Measurements from ENCODE around the gene ZMYND8.

Gene ZMYND8

GRCh38 chr20:47349365-47350180 is 6.9 kb downstream of the ZMYND8 start:
- peak overlapping the region; percentile 95 for H3K27ac ChIP-seq (ENCODE audit: low read length)
- peak overlapping the region; percentile 32; the same call in 1 of the 2 replicates for H3K4me3 ChIP-seq (ENCODE audit: low read length)

GRCh38 chr20:47348539-47349142 is 7.9 kb downstream of the ZMYND8 start:
- peaks cover 69% of the 10 kb centered on the region for H3K4me1 ChIP-seq (ENCODE audit: insufficient read depth, low read length)

More at GRCh38 chr20:47349365-47350180, 6.9 kb downstream of the ZMYND8 start:
- H3K4me1 ChIP-seq (ENCODE audit: insufficient read depth, low read length): peaks cover 79% of the 10 kb centered on the region
- H3K27me3 ChIP-seq (ENCODE audit: insufficient read depth, low read length): no peaks in the 10 kb centered on the region
- H3K9ac ChIP-seq (ENCODE audit: low read depth, low read length): peak overlapping the region; percentile 84; the same call in 1 of the 2 replicates
- no peaks in the 10 kb centered on the region for H3K9me3 ChIP-seq (ENCODE audit: insufficient read depth, low read depth, low read length)
- H3K36me3 ChIP-seq (ENCODE audit: insufficient read depth, low read depth, low read length): peaks cover 53% of the 10 kb centered on the region

GRCh38 chr20:47347661-47348435 is 8.7 kb downstream of the ZMYND8 start:
- Histone ChIP-seq H3K27me3 (ENCODE audit: insufficient read depth, low read length) (no peaks in the 10 kb centered on the region), H3K9me3 (ENCODE audit: insufficient read depth, low read depth, low read length) (no peaks in the 10 kb centered on the region), H3K9ac (ENCODE audit: low read depth, low read length) (peak overlapping the region; percentile 84; the same call in 1 of the 2 replicates), H3K27ac (ENCODE audit: low read length) (peak overlapping the region; percentile 95), H3K4me1 (ENCODE audit: insufficient read depth, low read length) (peaks cover 61% of the 10 kb centered on the region), H3K4me3 (ENCODE audit: low read length) (peak overlapping the region; percentile 32; the same call in 1 of the 2 replicates), H3K36me3 (ENCODE audit: insufficient read depth, low read depth, low read length) (peaks cover 56% of the 10 kb centered on the region)

More at GRCh38 chr20:47348539-47349142, 7.9 kb downstream of the ZMYND8 start:
- peaks cover 55% of the 10 kb centered on the region for H3K36me3 ChIP-seq (ENCODE audit: insufficient read depth, low read depth, low read length)
- peak overlapping the region; percentile 84; the same call in 1 of the 2 replicates for H3K9ac ChIP-seq (ENCODE audit: low read depth, low read length)
- peak overlapping the region; percentile 95 for H3K27ac ChIP-seq (ENCODE audit: low read length)
- peak overlapping the region; percentile 32 for H3K4me3 ChIP-seq (ENCODE audit: low read length)
- H3K27me3 ChIP-seq (ENCODE audit: insufficient read depth, low read length): no peaks in the 10 kb centered on the region
- H3K9me3 ChIP-seq (ENCODE audit: insufficient read depth, low read depth, low read length): no peaks in the 10 kb centered on the region

- Histone ChIP-seq H3K9me3 (ENCODE audit: insufficient read depth, low read depth, low read length) (no peaks in the 10 kb centered on the region), H3K4me1 (ENCODE audit: insufficient read depth, low read length) (peaks cover 45% of the 10 kb centered on the region), H3K4me3 (ENCODE audit: low read length) (no peak overlapping the region), H3K27me3 (ENCODE audit: insufficient read depth, low read length) (no peaks in the 10 kb centered on the region), H3K9ac (ENCODE audit: low read depth, low read length) (peak overlapping the region; percentile 12; the same call in 1 of the 2 replicates), H3K36me3 (ENCODE audit: insufficient read depth, low read depth, low read length) (peaks cover 57% of the 10 kb centered on the region), H3K27ac (ENCODE audit: low read length) (no peak overlapping the region)
These were observed 10.3 kb downstream of the ZMYND8 start for GRCh38 chr20:47346172-47346571.

- Histone ChIP-seq H3K9me3 (ENCODE audit: insufficient read depth, low read depth, low read length) (no peaks in the 10 kb centered on the region), H3K4me1 (ENCODE audit: insufficient read depth, low read length) (peaks cover 36% of the 10 kb centered on the region), H3K4me3 (ENCODE audit: low read length) (no peak overlapping the region), H3K27ac (ENCODE audit: low read length) (no peak overlapping the region), H3K9ac (ENCODE audit: low read depth, low read length) (no peak overlapping the region), H3K27me3 (ENCODE audit: insufficient read depth, low read length) (no peaks in the 10 kb centered on the region), H3K36me3 (ENCODE audit: insufficient read depth, low read depth, low read length) (peaks cover 57% of the 10 kb centered on the region)
These were observed 11.3 kb downstream of the ZMYND8 start for GRCh38 chr20:47345214-47345613.

- H3K4me1 ChIP-seq (ENCODE audit: insufficient read depth, low read length): peaks cover 16% of the 10 kb centered on the region
- peaks cover 52% of the 10 kb centered on the region for H3K36me3 ChIP-seq (ENCODE audit: insufficient read depth, low read depth, low read length)
- H3K9me3 ChIP-seq (ENCODE audit: insufficient read depth, low read depth, low read length): no peaks in the 10 kb centered on the region
- H3K27me3 ChIP-seq (ENCODE audit: insufficient read depth, low read length): no peaks in the 10 kb centered on the region
- no peak overlapping the region for H3K27ac ChIP-seq (ENCODE audit: low read length)
- no peak overlapping the region for H3K9ac ChIP-seq (ENCODE audit: low read depth, low read length)
- H3K4me3 ChIP-seq (ENCODE audit: low read length): no peak overlapping the region
These were observed 13.5 kb downstream of the ZMYND8 start for GRCh38 chr20:47343007-47343472.

GRCh38 chr20:47338131-47338628 is 18.3 kb downstream of the ZMYND8 start:
- Histone ChIP-seq H3K27me3 (ENCODE audit: insufficient read depth, low read length) (no peaks in the 10 kb centered on the region), H3K9ac (ENCODE audit: low read depth, low read length) (no peak overlapping the region), H3K27ac (ENCODE audit: low read length) (no peak overlapping the region), H3K36me3 (ENCODE audit: insufficient read depth, low read depth, low read length) (peaks cover 41% of the 10 kb centered on the region), H3K4me3 (ENCODE audit: low read length) (no peak overlapping the region), H3K9me3 (ENCODE audit: insufficient read depth, low read depth, low read length) (no peaks in the 10 kb centered on the region), H3K4me1 (ENCODE audit: insufficient read depth, low read length) (peaks cover 21% of the 10 kb centered on the region)

GRCh38 chr20:47337413-47337812 is 19.1 kb downstream of the ZMYND8 start:
- Histone ChIP-seq H3K27ac (ENCODE audit: low read length) (no peak overlapping the region), H3K36me3 (ENCODE audit: insufficient read depth, low read depth, low read length) (peaks cover 42% of the 10 kb centered on the region), H3K4me1 (ENCODE audit: insufficient read depth, low read length) (peaks cover 21% of the 10 kb centered on the region), H3K9me3 (ENCODE audit: insufficient read depth, low read depth, low read length) (no peaks in the 10 kb centered on the region), H3K4me3 (ENCODE audit: low read length) (no peak overlapping the region), H3K9ac (ENCODE audit: low read depth, low read length) (no peak overlapping the region), H3K27me3 (ENCODE audit: insufficient read depth, low read length) (no peaks in the 10 kb centered on the region)

GRCh38 chr20:47336129-47336754 is 20.3 kb downstream of the ZMYND8 start:
- Histone ChIP-seq H3K27ac (ENCODE audit: low read length) (peak overlapping the region; percentile 56), H3K9ac (ENCODE audit: low read depth, low read length) (peak overlapping the region; percentile 43; the same call in 1 of the 2 replicates), H3K4me3 (ENCODE audit: low read length) (no peak overlapping the region), H3K4me1 (ENCODE audit: insufficient read depth, low read length) (peaks cover 24% of the 10 kb centered on the region), H3K36me3 (ENCODE audit: insufficient read depth, low read depth, low read length) (peaks cover 46% of the 10 kb centered on the region), H3K27me3 (ENCODE audit: insufficient read depth, low read length) (no peaks in the 10 kb centered on the region), H3K9me3 (ENCODE audit: insufficient read depth, low read depth, low read length) (no peaks in the 10 kb centered on the region)

- peak overlapping the region; percentile 43; the same call in 1 of the 2 replicates for H3K9ac ChIP-seq (ENCODE audit: low read depth, low read length)
- H3K27ac ChIP-seq (ENCODE audit: low read length): no peak overlapping the region
- peaks cover 47% of the 10 kb centered on the region for H3K36me3 ChIP-seq (ENCODE audit: insufficient read depth, low read depth, low read length)
- peaks cover 31% of the 10 kb centered on the region for H3K4me1 ChIP-seq (ENCODE audit: insufficient read depth, low read length)
- no peaks in the 10 kb centered on the region for H3K27me3 ChIP-seq (ENCODE audit: insufficient read depth, low read length)
- no peaks in the 10 kb centered on the region for H3K9me3 ChIP-seq (ENCODE audit: insufficient read depth, low read depth, low read length)
- H3K4me3 ChIP-seq (ENCODE audit: low read length): no peak overlapping the region
These were observed 21.0 kb downstream of the ZMYND8 start for GRCh38 chr20:47335251-47336128.
